ENCODE measurements around the gene DNAI7.
A peak's percentile ranks its signal among the peaks of the same experiment; 100 is the strongest.

The DNAI7 gene

GRCh38 chr12:25195056-25195971, at the start of gene DNAI7, which contains the start of gene ETFRF1:
Gene DNAI7, minus strand, starts transcription at chr12:25195160. Its CDS starts 82 bp downstream, at chr12:25195078.
Gene ETFRF1, plus strand, starts transcription at chr12:25195237. Its CDS starts 8,720 bp downstream, at chr12:25203957.
- POLR2A ChIA-PET, result no interaction called here
- TF ChIP-seq PKNOX1 (IDR thresholded peaks at IDR 0.05) (peak; percentile 87), L3MBTL2 (conservative IDR thresholded peaks at IDR 0.05) (peak; percentile 66), NFRKB (IDR thresholded peaks at IDR 0.05) (no peak), FOXM1 (IDR thresholded peaks at IDR 0.05; ENCODE audit: borderline replicate concordance) (no peak)
- DNase-seq (ENCODE audit: extremely low spot score), result peak; percentile 95
- CTCF ChIA-PET, result interaction anchor here (0.9 to 1.6 kb wide), 3 partner anchors 40 to 192 kb away, joined by 3 read pairs; no protein-coding TSS in a partner anchor

GRCh38 chr12:25243680-25243990, 48.7 kb upstream of the DNAI7 start:
- ChIA-PET CTCF (no interaction called here), POLR2A (no interaction called here)
- TF ChIP-seq SP1 (IDR thresholded peaks at IDR 0.05) (no peak), SUZ12 (IDR thresholded peaks at IDR 0.05) (no peak), FOXA1 (IDR thresholded peaks at IDR 0.05) (no peak)
- DNase-seq (ENCODE audit: extremely low spot score), result no peak

- DNase-seq (ENCODE audit: extremely low spot score), result no peak
- POLR2A ChIA-PET, result no interaction called here
- CTCF ChIA-PET, result no interaction called here
- TF ChIP-seq NFRKB (IDR thresholded peaks at IDR 0.05), result no peak
- TF ChIP-seq LEF1 (IDR thresholded peaks at IDR 0.05; ENCODE audit: borderline replicate concordance), result no peak
- no peak for TF ChIP-seq SUZ12 (IDR thresholded peaks at IDR 0.05)
- TF ChIP-seq BHLHE40 (IDR thresholded peaks at IDR 0.05; ENCODE audit: borderline replicate concordance), result no peak
- no peak for TF ChIP-seq PKNOX1 (IDR thresholded peaks at IDR 0.05)
- TF ChIP-seq L3MBTL2 (conservative IDR thresholded peaks at IDR 0.05), result no peak
- no peak for TF ChIP-seq ZNF384 (IDR thresholded peaks at IDR 0.05)
- TF ChIP-seq FOXM1 (IDR thresholded peaks at IDR 0.05; ENCODE audit: borderline replicate concordance), result no peak
- no peak for TF ChIP-seq TARDBP (IDR thresholded peaks at IDR 0.05)
- no peak for TF ChIP-seq FOXK2 (IDR thresholded peaks at IDR 0.05)
- TF ChIP-seq FOXA1 (IDR thresholded peaks at IDR 0.05), result no peak
- TF ChIP-seq SP1 (IDR thresholded peaks at IDR 0.05), result no peak
These were observed 48.2 kb upstream of the DNAI7 start for GRCh38 chr12:25242981-25243679.

GRCh38 chr12:25241167-25242020, 46.4 kb upstream of the DNAI7 start:
- ChIA-PET POLR2A (no interaction called here), CTCF (interaction anchor here (0.6 to 1.6 kb wide), 9 partner anchors 9 to 227 kb away, joined by 3 to 7 read pairs (median 4); partner anchors contain the start of gene KRAS)
- peak; percentile 10 for DNase-seq (ENCODE audit: extremely low spot score)
- TF ChIP-seq HDGF (IDR thresholded peaks at IDR 0.05; ENCODE audit: borderline replicate concordance), result no peak
- TF ChIP-seq ELF4 (IDR thresholded peaks at IDR 0.05), result no peak
- no peak for TF ChIP-seq L3MBTL2 (conservative IDR thresholded peaks at IDR 0.05)
- no peak for TF ChIP-seq BHLHE40 (IDR thresholded peaks at IDR 0.05; ENCODE audit: borderline replicate concordance)
- no peak for TF ChIP-seq TARDBP (IDR thresholded peaks at IDR 0.05)
- no peak for TF ChIP-seq FOXA1 (IDR thresholded peaks at IDR 0.05)
- TF ChIP-seq CTBP1 (IDR thresholded peaks at IDR 0.05; ENCODE audit: borderline replicate concordance), result no peak
- no peak for TF ChIP-seq ARNT (IDR thresholded peaks at IDR 0.05)
- TF ChIP-seq LEF1 (IDR thresholded peaks at IDR 0.05; ENCODE audit: borderline replicate concordance), result no peak
- TF ChIP-seq PKNOX1 (IDR thresholded peaks at IDR 0.05), result no peak
- no peak for TF ChIP-seq FOXK2 (IDR thresholded peaks at IDR 0.05)
- TF ChIP-seq SUZ12 (IDR thresholded peaks at IDR 0.05), result no peak

GRCh38 chr12:25236626-25237025, 41.7 kb upstream of the DNAI7 start:
- TF ChIP-seq FOXK2 (IDR thresholded peaks at IDR 0.05), result no peak
- ChIA-PET CTCF (interaction anchor here (1.0 kb wide), 1 partner anchor 151 kb away, joined by 5 read pairs; no protein-coding TSS in a partner anchor), POLR2A (no interaction called here)
- no peak for DNase-seq (ENCODE audit: extremely low spot score)

- ChIA-PET CTCF (interaction anchor here (1.0 kb wide), 1 partner anchor 152 kb away, joined by 5 read pairs; no protein-coding TSS in a partner anchor), POLR2A (no interaction called here)
- TF ChIP-seq SUZ12 (IDR thresholded peaks at IDR 0.05), result no peak
- TF ChIP-seq NFRKB (IDR thresholded peaks at IDR 0.05), result no peak
- TF ChIP-seq LEF1 (IDR thresholded peaks at IDR 0.05; ENCODE audit: borderline replicate concordance), result no peak
- no peak for TF ChIP-seq TARDBP (IDR thresholded peaks at IDR 0.05)
- TF ChIP-seq FOXA1 (IDR thresholded peaks at IDR 0.05), result no peak
- TF ChIP-seq BHLHE40 (IDR thresholded peaks at IDR 0.05; ENCODE audit: borderline replicate concordance), result no peak
- TF ChIP-seq ZNF384 (IDR thresholded peaks at IDR 0.05), result no peak
- no peak for TF ChIP-seq SP1 (IDR thresholded peaks at IDR 0.05)
- no peak for TF ChIP-seq FOXM1 (IDR thresholded peaks at IDR 0.05; ENCODE audit: borderline replicate concordance)
- TF ChIP-seq CTBP1 (IDR thresholded peaks at IDR 0.05; ENCODE audit: borderline replicate concordance), result no peak
- TF ChIP-seq HDGF (IDR thresholded peaks at IDR 0.05; ENCODE audit: borderline replicate concordance), result no peak
- no peak for TF ChIP-seq ELF4 (IDR thresholded peaks at IDR 0.05)
- no peak for TF ChIP-seq FOXK2 (IDR thresholded peaks at IDR 0.05)
- no peak for TF ChIP-seq PKNOX1 (IDR thresholded peaks at IDR 0.05)
- no peak for TF ChIP-seq ARNT (IDR thresholded peaks at IDR 0.05)
- no peak for TF ChIP-seq L3MBTL2 (conservative IDR thresholded peaks at IDR 0.05)
- DNase-seq (ENCODE audit: extremely low spot score), result no peak
These were observed 41.2 kb upstream of the DNAI7 start for GRCh38 chr12:25236190-25236589.
